Endothelial cell of coronary artery (primary cell): ENCODE data around the gene FAM47E. TPM values are rescaled to one million over a fixed set of nuclear protein-coding genes. Genes with fewer than 3 reads are reported as not detected.

Experiments used
- total RNA-seq: library from RNA; depleted of rRNA; stranded (reverse); fragments of >200 nt; gene quantifications from 2 replicates; pipeline ENCODE4 v1.2.3, GENCODE V29; 2014

Gene FAM47E
- total RNA-seq, result 0.18 and 0.28 TPM in 2 replicates

GRCh38 chr4:76251441-76252270 is at the start of gene FAM47E:
Gene FAM47E, plus strand, starts transcription at chr4:76251721. Its CDS starts 26 bp downstream, at chr4:76251747.

GRCh38 chr4:76213415-76214176 is 37.9 kb upstream of the FAM47E start, which contains the start of gene SCARB2:
Gene SCARB2, minus strand, starts transcription at chr4:76213824. Its CDS starts 281 bp downstream, at chr4:76213543.

GRCh38 chr4:76305971-76306881 is 54.7 kb downstream of the FAM47E start, which contains the start of gene STBD1:
Gene STBD1, plus strand, starts transcription at chr4:76306733. Its CDS starts 37 bp downstream, at chr4:76306770.

Other genes starting within 250 kb of the FAM47E start
- gene CXCL9, start 244.2 kb upstream of the FAM47E start, total RNA-seq, result not detected in 2 replicates
- gene CXCL10, start 228.2 kb upstream of the FAM47E start, total RNA-seq, result 0.09 TPM in 2 replicates
- gene CXCL11, start 215.7 kb upstream of the FAM47E start, total RNA-seq, result 0.66 and 0.99 TPM in 2 replicates
- under 0.01 TPM in 1 of 2 replicates, not detected in the other for gene ART3, start 177.0 kb upstream of the FAM47E start, total RNA-seq
- gene NUP54, start 103.3 kb upstream of the FAM47E start, total RNA-seq, result 47.5 and 49.2 TPM in 2 replicates
- 155 and 251 TPM in 2 replicates for gene SCARB2, start 37.9 kb upstream of the FAM47E start, total RNA-seq
- gene STBD1, start 55.0 kb downstream of the FAM47E start, total RNA-seq, result 2.7 and 6.1 TPM in 2 replicates
- under 0.01 TPM in 1 of 2 replicates, not detected in the other for gene CCDC158, start 169.4 kb downstream of the FAM47E start, total RNA-seq
- 1.2 and 5.5 TPM in 2 replicates for gene SHROOM3, start 183.5 kb downstream of the FAM47E start, total RNA-seq